HG02763 (cell line): ENCODE results near the gene TBCD.

Source experiments
- ATAC-seq: cut with Tn5 transposase; IDR thresholded peaks from one replicate; pipeline ENCODE4 v1.9.1; 2021; ENCODE audit warnings: mild to moderate bottlenecking, moderate library complexity; ENCODE audit not compliant: unreplicated experiment

The TBCD gene

GRCh38 chr17:82848022-82848592, 96.2 kb downstream of the TBCD start:
- ATAC-seq, result no peak

- no peak for ATAC-seq
Measured at GRCh38 chr17:82849076-82849945, 97.4 kb downstream of the TBCD start.

GRCh38 chr17:82851381-82851780, 99.5 kb downstream of the TBCD start:
- ATAC-seq, result no peak

- ATAC-seq, result no peak
Measured at GRCh38 chr17:82854226-82854625, 102.4 kb downstream of the TBCD start.

GRCh38 chr17:82856361-82856760, 104.5 kb downstream of the TBCD start:
- no peak for ATAC-seq

GRCh38 chr17:82858376-82859126, 106.7 kb downstream of the TBCD start:
- no peak for ATAC-seq

GRCh38 chr17:82859431-82860403, 107.9 kb downstream of the TBCD start:
- ATAC-seq, result no peak

- ATAC-seq, result no peak
Measured at GRCh38 chr17:82860606-82861392, 108.9 kb downstream of the TBCD start.

GRCh38 chr17:82861393-82861775, 109.5 kb downstream of the TBCD start:
- no peak for ATAC-seq

GRCh38 chr17:82862191-82862590, 110.3 kb downstream of the TBCD start:
- ATAC-seq, result no peak

GRCh38 chr17:82862737-82863382, 111.0 kb downstream of the TBCD start:
- no peak for ATAC-seq

- ATAC-seq, result no peak
Measured at GRCh38 chr17:82863383-82863940, 111.6 kb downstream of the TBCD start.

GRCh38 chr17:82863941-82864712, 112.3 kb downstream of the TBCD start:
- peak; percentile 73 for ATAC-seq

GRCh38 chr17:82864713-82865248, 112.9 kb downstream of the TBCD start:
- ATAC-seq, result no peak

GRCh38 chr17:82865274-82865673, 113.4 kb downstream of the TBCD start:
- no peak for ATAC-seq

GRCh38 chr17:82865774-82866395, 114.0 kb downstream of the TBCD start:
- ATAC-seq, result no peak

- no peak for ATAC-seq
Measured at GRCh38 chr17:82866590-82867191, 114.8 kb downstream of the TBCD start.
